MM.1S (cell line): ENCODE results near the gene SPNS2.

Experiments used
- DNase-seq: peaks from one replicate; pipeline ENCODE4 v3.0.0-alpha.2; 2015
- H2AFZ ChIP-seq: fragments of 300-600 bp; sonication (generic); 2 replicates; pipeline ENCODE4 v1.6.0; 2016; ENCODE audit warnings: antibody characterized with exemption, low read length
- H3F3A ChIP-seq: fragments of 300-600 bp; sonication (generic); 2 replicates; pipeline ENCODE4 v1.6.1; 2016; ENCODE audit warnings: mild to moderate bottlenecking, antibody characterized with exemption, low read length, moderate library complexity, mixed read lengths; ENCODE audit not compliant: insufficient read depth
- H3K27ac ChIP-seq: fragments of 300-600 bp; sonication (generic); 2 replicates; pipeline ENCODE4 v1.5.1; 2016; ENCODE audit warnings: mild to moderate bottlenecking, low read length
- H3K27me3 ChIP-seq: fragments of 300-600 bp; sonication (generic); replicated peaks from 2 replicates; pipeline ENCODE4 v1.6.0; 2016; ENCODE audit warnings: low read length; ENCODE audit not compliant: insufficient read depth
- H3K36me3 ChIP-seq: fragments of 300-600 bp; sonication (generic); replicated peaks from 2 replicates; pipeline ENCODE4 v1.6.1; 2016; ENCODE audit warnings: mild to moderate bottlenecking, low read length, mixed read lengths; ENCODE audit not compliant: insufficient read depth
- H3K4me1 ChIP-seq: fragments of 300-600 bp; sonication (generic); 2 replicates; pipeline ENCODE4 v1.6.1; 2016; ENCODE audit warnings: low read length, mixed read lengths
- H3K4me2 ChIP-seq: fragments of 300-600 bp; sonication (generic); 2 replicates; pipeline ENCODE4 v1.6.0; 2016; ENCODE audit warnings: low read depth, low read length
- H3K4me3 ChIP-seq: fragments of 300-600 bp; sonication (generic); 2 replicates; pipeline ENCODE4 v1.5.1; 2016; ENCODE audit warnings: low read length, mixed read lengths
- H3K79me2 ChIP-seq: fragments of 300-600 bp; sonication (generic); 2 replicates; pipeline ENCODE4 v1.6.1; 2016; ENCODE audit warnings: mixed run types, low read length, mixed read lengths
- H3K9ac ChIP-seq: fragments of 300-600 bp; sonication (generic); 2 replicates; pipeline ENCODE4 v1.6.1; 2016; ENCODE audit warnings: low read length, mixed read lengths
- H3K9me2 ChIP-seq: fragments of 300-600 bp; sonication (generic); replicated peaks from 2 replicates; pipeline ENCODE4 v1.6.1; 2016; ENCODE audit warnings: mild to moderate bottlenecking, low read length, mixed read lengths; ENCODE audit not compliant: insufficient read depth
- H3K9me3 ChIP-seq: fragments of 300-600 bp; sonication (generic); replicated peaks from 2 replicates; pipeline ENCODE4 v1.6.1; 2016; ENCODE audit warnings: mild to moderate bottlenecking, low read length, mixed read lengths; ENCODE audit not compliant: insufficient read depth
- H4K20me1 ChIP-seq: fragments of 300-600 bp; sonication (generic); 2 replicates; pipeline ENCODE4 v1.6.1; 2016; ENCODE audit warnings: mild to moderate bottlenecking, low read length, moderate library complexity, mixed read lengths; ENCODE audit not compliant: insufficient read depth
- EZH2 ChIP-seq: fragments of 300-600 bp; sonication (generic); optimal IDR thresholded peaks from 2 replicates; pipeline ENCODE3; 2017; ENCODE audit warnings: low read depth, mild to moderate bottlenecking, antibody characterized with exemption, low read length, mixed read lengths
- EZH2phosphoT487 ChIP-seq: fragments of 300-600 bp; sonication (generic); IDR thresholded peaks from 2 replicates; pipeline ENCODE4 v1.6.1; 2018; ENCODE audit warnings: antibody characterized with exemption, low read length
- TF ChIP-seq, protein P1 (sequence below): fragments of 300-600 bp; sonication (generic); IDR thresholded peaks from 2 replicates; pipeline ENCODE4 v1.5.1; 2016; ENCODE audit warnings: antibody characterized with exemption, low read length, mixed read lengths

The SPNS2 gene

GRCh38 chr17:4513113-4514032, 14.7 kb downstream of the SPNS2 start:
- Histone ChIP-seq H3K27ac (no peak overlapping the region), H3K4me3 (no peak overlapping the region), H3K9ac (no peak overlapping the region), H3K79me2 (no peaks in the 10 kb centered on the region), H4K20me1 (no peaks in the 10 kb centered on the region), H3K9me2 (no peaks in the 10 kb centered on the region), H2AFZ (no peak overlapping the region), H3F3A (no peaks in the 10 kb centered on the region), H3K4me1 (no peaks in the 10 kb centered on the region), H3K36me3 (no peaks in the 10 kb centered on the region), H3K27me3 (no peaks in the 10 kb centered on the region), H3K9me3 (no peaks in the 10 kb centered on the region), H3K4me2 (no peak overlapping the region)
- TF ChIP-seq, protein P1, sequence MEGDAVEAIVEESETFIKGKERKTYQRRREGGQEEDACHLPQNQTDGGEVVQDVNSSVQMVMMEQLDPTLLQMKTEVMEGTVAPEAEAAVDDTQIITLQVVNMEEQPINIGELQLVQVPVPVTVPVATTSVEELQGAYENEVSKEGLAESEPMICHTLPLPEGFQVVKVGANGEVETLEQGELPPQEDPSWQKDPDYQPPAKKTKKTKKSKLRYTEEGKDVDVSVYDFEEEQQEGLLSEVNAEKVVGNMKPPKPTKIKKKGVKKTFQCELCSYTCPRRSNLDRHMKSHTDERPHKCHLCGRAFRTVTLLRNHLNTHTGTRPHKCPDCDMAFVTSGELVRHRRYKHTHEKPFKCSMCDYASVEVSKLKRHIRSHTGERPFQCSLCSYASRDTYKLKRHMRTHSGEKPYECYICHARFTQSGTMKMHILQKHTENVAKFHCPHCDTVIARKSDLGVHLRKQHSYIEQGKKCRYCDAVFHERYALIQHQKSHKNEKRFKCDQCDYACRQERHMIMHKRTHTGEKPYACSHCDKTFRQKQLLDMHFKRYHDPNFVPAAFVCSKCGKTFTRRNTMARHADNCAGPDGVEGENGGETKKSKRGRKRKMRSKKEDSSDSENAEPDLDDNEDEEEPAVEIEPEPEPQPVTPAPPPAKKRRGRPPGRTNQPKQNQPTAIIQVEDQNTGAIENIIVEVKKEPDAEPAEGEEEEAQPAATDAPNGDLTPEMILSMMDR: no peak
- TF ChIP-seq EZH2phosphoT487: no peak
- TF ChIP-seq EZH2: no peak
- DNase-seq: no peak

DNA sequence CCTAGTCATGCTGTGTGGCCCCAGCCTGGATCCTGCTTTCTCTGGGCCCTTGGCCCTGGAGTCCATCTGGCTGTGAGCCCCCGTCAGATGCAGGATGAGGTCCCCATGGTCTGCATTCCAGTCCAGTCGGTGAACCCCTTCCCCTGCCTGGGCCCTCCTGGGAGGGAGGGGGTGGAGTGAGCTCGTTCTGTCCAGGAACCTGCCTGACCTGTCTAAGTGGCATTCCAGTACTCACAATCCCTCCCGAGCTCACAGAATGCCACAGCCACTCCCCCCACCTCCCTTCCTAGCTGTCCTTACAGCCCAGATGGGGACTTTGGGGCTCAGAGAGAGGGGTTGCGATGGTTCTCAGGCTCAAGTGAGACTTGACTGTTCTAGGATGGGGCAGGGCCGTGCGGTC, 15.5 kb downstream of the SPNS2 start:
- H3K9me2 ChIP-seq: no peaks in the 10 kb centered on the region
- H3K27ac ChIP-seq: no peak overlapping the region
- H3K9me3 ChIP-seq: no peaks in the 10 kb centered on the region
- no peak overlapping the region for H3K9ac ChIP-seq
- no peaks in the 10 kb centered on the region for H3K36me3 ChIP-seq
- peaks cover 8% of the 10 kb centered on the region for H3K4me1 ChIP-seq
- TF ChIP-seq, protein P1: no peak
- no peak for TF ChIP-seq EZH2phosphoT487
- TF ChIP-seq EZH2: no peak
- DNase-seq: no peak
- H3K79me2 ChIP-seq: no peaks in the 10 kb centered on the region
- H3F3A ChIP-seq: no peaks in the 10 kb centered on the region
- H3K4me3 ChIP-seq: no peak overlapping the region
- no peak overlapping the region for H3K4me2 ChIP-seq
- H2AFZ ChIP-seq: no peak overlapping the region
- H4K20me1 ChIP-seq: no peaks in the 10 kb centered on the region
- H3K27me3 ChIP-seq: no peaks in the 10 kb centered on the region

DNA sequence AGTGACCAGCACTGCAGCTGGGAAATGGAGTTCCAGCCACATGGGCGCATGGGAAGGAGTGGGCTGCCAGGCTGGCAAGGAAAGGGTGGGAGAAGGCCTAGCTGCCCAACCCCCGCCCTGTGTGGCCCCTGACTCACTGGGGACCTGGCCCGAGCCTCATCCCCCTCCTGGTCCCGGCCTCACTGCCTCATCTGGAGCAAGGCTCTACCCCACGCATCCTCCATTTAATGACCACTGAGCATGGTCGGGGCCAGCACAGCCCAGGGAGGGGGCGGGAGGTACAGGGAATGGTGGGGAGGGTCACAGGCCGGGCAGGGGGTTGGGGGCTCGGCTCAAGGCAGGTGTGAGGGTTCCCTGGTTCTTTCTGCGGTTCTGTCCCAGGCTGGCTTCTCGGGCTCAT, 16.1 kb downstream of the SPNS2 start:
- no peak overlapping the region for H3K27ac ChIP-seq
- no peak overlapping the region for H3K4me2 ChIP-seq
- TF ChIP-seq EZH2: no peak
- TF ChIP-seq EZH2phosphoT487: no peak
- TF ChIP-seq, protein P1: no peak
- H3K9me3 ChIP-seq: no peaks in the 10 kb centered on the region
- H2AFZ ChIP-seq: no peak overlapping the region
- no peaks in the 10 kb centered on the region for H3K27me3 ChIP-seq
- no peaks in the 10 kb centered on the region for H3K79me2 ChIP-seq
- H3K9me2 ChIP-seq: no peaks in the 10 kb centered on the region
- H3K4me3 ChIP-seq: no peak overlapping the region
- no peak overlapping the region for H3K9ac ChIP-seq
- peaks cover 8% of the 10 kb centered on the region for H3K4me1 ChIP-seq
- no peaks in the 10 kb centered on the region for H3K36me3 ChIP-seq
- DNase-seq: no peak
- H4K20me1 ChIP-seq: no peaks in the 10 kb centered on the region
- H3F3A ChIP-seq: no peaks in the 10 kb centered on the region
